Choroid plexus epithelial cell (primary cell): ENCODE results near the gene ALOX15B.

Experiments used
- DNase-seq: peaks from one replicate; pipeline ENCODE4 v3.0.0-alpha.2; 2010; ENCODE audit warnings: low read depth
- H3K4me3 ChIP-seq: 2 replicates; pipeline ENCODE4 v1.5.1; 2011; ENCODE audit warnings: low read depth, mild to moderate bottlenecking, control low read depth, low read length, moderate library complexity
- CTCF ChIP-seq: conservative IDR thresholded peaks from 2 replicates; pipeline ENCODE4 v1.5.1; 2011; ENCODE audit warnings: low read depth, mild to moderate bottlenecking, control low read depth, inconsistent platforms, low read length, moderate library complexity

Gene ALOX15B

GRCh38 chr17:8044819-8045810 is 6.3 kb downstream of the ALOX15B start:
- no peak overlapping the region for H3K4me3 ChIP-seq
- DNase-seq = no peak
- TF ChIP-seq CTCF = no peak

GRCh38 chr17:8046306-8046928 is 7.6 kb downstream of the ALOX15B start:
- no peak overlapping the region for H3K4me3 ChIP-seq
- no peak for DNase-seq
- no peak for TF ChIP-seq CTCF

GRCh38 chr17:8046929-8047768 is 8.3 kb downstream of the ALOX15B start:
- no peak overlapping the region for H3K4me3 ChIP-seq
- no peak for DNase-seq
- no peak for TF ChIP-seq CTCF

- no peak for DNase-seq
- H3K4me3 ChIP-seq = no peak overlapping the region
- no peak for TF ChIP-seq CTCF
These were observed 8.9 kb downstream of the ALOX15B start for GRCh38 chr17:8047769-8048110.

GRCh38 chr17:8048236-8048635 is 9.4 kb downstream of the ALOX15B start:
- H3K4me3 ChIP-seq = no peak overlapping the region

GRCh38 chr17:8048736-8049135 is 9.9 kb downstream of the ALOX15B start:
- DNase-seq = no peak
- TF ChIP-seq CTCF = no peak

More at GRCh38 chr17:8048236-8048635, 9.4 kb downstream of the ALOX15B start:
- DNase-seq = no peak
- TF ChIP-seq CTCF = no peak

More at GRCh38 chr17:8048736-8049135, 9.9 kb downstream of the ALOX15B start:
- H3K4me3 ChIP-seq = no peak overlapping the region
